Kidney (tissue), 14 donors: ENCODE results near the gene MEGF8. TPM values are rescaled to one million over a fixed set of nuclear protein-coding genes. Genes with fewer than 3 reads are reported as not detected.
A peak's percentile ranks its signal among the peaks of the same experiment; 100 is the strongest.

Experiments
- DNase-seq, 5 donors: peaks; one replicate each; pipeline ENCODE4 v3.0.0-alpha.2; 2013 to 2020
- FAIRE-seq: peaks from 2 replicates; lab custom pipeline; 2012; peaks lifted over from hg19 to GRCh38; lab: Jason Lieb, UNC
- H3K27ac ChIP-seq, 2 donors: one replicate each; pipeline ENCODE4 v1.7.0; 2013; ENCODE audit warnings: low read depth in 2 of 2, low read length in 2 of 2, inconsistent platforms in 1 of 2
- H3K27me3 ChIP-seq: one replicate; pipeline ENCODE4 v1.7.1; 2013; ENCODE audit warnings: low read length, inconsistent platforms; ENCODE audit not compliant: control insufficient read depth, insufficient read depth
- H3K36me3 ChIP-seq, 3 donors: one replicate each; pipeline versions ENCODE4 v1.7.0 to v1.7.1; 2013; ENCODE audit warnings: low read length in 3 of 3, control low read depth in 1 of 3, inconsistent platforms in 1 of 3; ENCODE audit not compliant: insufficient read depth in 3 of 3, control insufficient read depth in 2 of 3
- H3K4me1 ChIP-seq, 3 donors: one replicate each; pipeline versions ENCODE4 v1.7.0 to v1.7.1; 2013; ENCODE audit warnings: low read length in 3 of 3, inconsistent platforms in 1 of 3, low read depth in 1 of 3; ENCODE audit not compliant: control insufficient read depth in 2 of 3, insufficient read depth in 2 of 3
- H3K4me3 ChIP-seq, 3 donors: one replicate each; pipeline versions ENCODE4 v1.7.0 to v1.8.1; 2013; ENCODE audit warnings: low read length in 3 of 3, control low read depth in 1 of 3, inconsistent platforms in 1 of 3
- H3K9ac ChIP-seq, 3 donors: one replicate each; pipeline versions ENCODE4 v1.7.0 to v1.7.1; 2013; ENCODE audit warnings: low read length in 3 of 3, control low read depth in 1 of 3, inconsistent platforms in 1 of 3
- H3K9me3 ChIP-seq, 3 donors: one replicate each; pipeline versions ENCODE4 v1.7.0 to v1.7.1; 2013; ENCODE audit warnings: low read length in 3 of 3, control low read depth in 1 of 3, inconsistent platforms in 1 of 3; ENCODE audit not compliant: control insufficient read depth in 2 of 3, insufficient read depth in 1 of 3
- CTCF ChIP-seq: IDR thresholded peaks from 3 replicates; pipeline ENCODE4 v1.5.1; 2012; ENCODE audit warnings: mild to moderate bottlenecking, moderate library complexity, borderline replicate concordance; ENCODE audit not compliant: insufficient read depth; ENCODE audit errors: extremely low read depth
- intact Hi-C: fragments of 100-400 bp; cut with DNase I; formaldehyde crosslinking; loops from one replicate; pipeline ENCODE4 v1.11.1; 2022
- polyA plus RNA-seq: library from polyadenylated mRNA; stranded (reverse); fragments of 350-450 nt; fragmentation: Illumina TruSeq; extraction: RNeasy Lipid Tissue Mini Kit (QIAGEN cat#74804); gene quantifications from one replicate; pipeline ENCODE4 v1.2.3, GENCODE V29; 2014; ENCODE audit warnings: low read depth, low replicate concordance; ENCODE audit not compliant: insufficient read depth
- total RNA-seq: library from RNA; stranded (reverse); fragmentation: NEBNext Ultra II Directional; extraction: Animal tissue kit (Norgen Biotek cat#: 25700); gene quantifications from one replicate; pipeline ENCODE4 v1.2.1, GENCODE V29; 2021
- donor health status: control.
- donor health status: control.
- donor health status: control.
- donor health status: control.
- donor health status: control.
- donor health status: DM: yes; HTN: yes; CAD: no.
- donor health status: Normal renal cell carcinoma (clear cell type).

MEGF8 gene
- total and polyA plus RNA-seq, 2 donors from 2014 or later: 8.7 to 31.6 TPM

GRCh38 chr19:42323473-42323851, 2.0 kb upstream of the MEGF8 start:
- peak in 1 of 5 donors; percentile 24 for DNase-seq
- no peak overlapping the region for H3K4me3 ChIP-seq
- no peak for TF ChIP-seq CTCF
- H3K36me3 ChIP-seq: no peaks in the 10 kb centered on the region
- peaks cover 4% of the 10 kb centered on the region for H3K27me3 ChIP-seq
- no peak overlapping the region for H3K9ac ChIP-seq
- intact Hi-C loops: no loop called here
- peaks cover 0 to 10% (median 9%) of the 10 kb centered on the region in 3 donors for H3K4me1 ChIP-seq
- H3K9me3 ChIP-seq: no peaks in the 10 kb centered on the region
- H3K27ac ChIP-seq: no peak overlapping the region
- no peak for FAIRE-seq

GRCh38 chr19:42323852-42324654, 1.4 kb upstream of the MEGF8 start:
- no peak for TF ChIP-seq CTCF
- intact Hi-C loops: no loop called here
- DNase-seq (peak in 1 of 5 donors; percentile 79), FAIRE-seq (no peak)
- no peaks in the 10 kb centered on the region for H3K36me3 ChIP-seq
- no peak overlapping the region for H3K9ac ChIP-seq
- H3K27me3 ChIP-seq: peaks cover 4% of the 10 kb centered on the region
- H3K4me3 ChIP-seq: no peak overlapping the region
- H3K27ac ChIP-seq: no peak overlapping the region
- H3K9me3 ChIP-seq: no peaks in the 10 kb centered on the region
- H3K4me1 ChIP-seq: peaks cover 0 to 10% (median 9%) of the 10 kb centered on the region in 3 donors

- no peak for DNase-seq
- Histone ChIP-seq H3K36me3 (no peaks in the 10 kb centered on the region), H3K9me3 (no peaks in the 10 kb centered on the region), H3K27me3 (peaks cover 4% of the 10 kb centered on the region), H3K9ac (no peak overlapping the region), H3K4me1 (peaks cover 0 to 10% (median 9%) of the 10 kb centered on the region in 3 donors), H3K4me3 (peak overlapping the region in 2 of 3 donors; percentile 45 to 91), H3K27ac (no peak overlapping the region)
- FAIRE-seq: no peak
- no peak for TF ChIP-seq CTCF
- intact Hi-C loops: no loop called here
These were observed 654 bp upstream of the MEGF8 start for GRCh38 chr19:42324655-42325307.
